Cardiac ventricle fibroblast (primary cell): ENCODE data around the gene DYTN. TPM values are rescaled to one million over a fixed set of nuclear protein-coding genes. Genes with fewer than 3 reads are reported as not detected.

Source experiments
- total RNA-seq: library from RNA; depleted of rRNA; stranded (reverse); fragments of >200 nt; gene quantifications from 2 replicates; pipeline ENCODE4 v1.2.3, GENCODE V29; 2015

DYTN gene, protein sequence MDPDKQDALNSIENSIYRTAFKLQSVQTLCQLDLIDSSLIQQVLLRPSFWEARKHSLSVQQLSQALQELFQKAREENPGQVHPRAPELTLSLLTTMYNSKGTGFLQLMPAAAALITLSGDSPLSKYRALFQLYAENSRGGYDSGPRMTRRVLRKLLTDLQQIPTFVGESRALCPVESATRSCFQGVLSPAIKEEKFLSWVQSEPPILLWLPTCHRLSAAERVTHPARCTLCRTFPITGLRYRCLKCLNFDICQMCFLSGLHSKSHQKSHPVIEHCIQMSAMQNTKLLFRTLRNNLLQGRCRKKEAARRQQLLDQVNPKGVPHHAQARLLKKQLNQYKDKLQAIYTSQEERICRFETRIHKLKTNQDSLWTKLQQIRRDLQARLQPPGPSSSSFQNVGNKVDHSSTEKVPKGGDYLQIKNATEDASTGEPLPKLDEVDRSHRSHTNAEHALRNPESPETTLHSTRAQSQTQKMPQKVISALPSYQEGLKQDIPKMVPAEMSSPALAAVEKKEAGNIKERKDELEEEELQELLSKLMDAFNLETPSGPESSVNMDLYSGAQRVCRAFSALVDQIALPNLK
- total RNA-seq, result not detected in 2 replicates

GRCh38 chr2:206718296-206718695 lies at the start of gene DYTN:
Gene DYTN (minus strand): TSS chr2:206718396. CDS start chr2:206718279, 117 bp downstream.

DNA sequence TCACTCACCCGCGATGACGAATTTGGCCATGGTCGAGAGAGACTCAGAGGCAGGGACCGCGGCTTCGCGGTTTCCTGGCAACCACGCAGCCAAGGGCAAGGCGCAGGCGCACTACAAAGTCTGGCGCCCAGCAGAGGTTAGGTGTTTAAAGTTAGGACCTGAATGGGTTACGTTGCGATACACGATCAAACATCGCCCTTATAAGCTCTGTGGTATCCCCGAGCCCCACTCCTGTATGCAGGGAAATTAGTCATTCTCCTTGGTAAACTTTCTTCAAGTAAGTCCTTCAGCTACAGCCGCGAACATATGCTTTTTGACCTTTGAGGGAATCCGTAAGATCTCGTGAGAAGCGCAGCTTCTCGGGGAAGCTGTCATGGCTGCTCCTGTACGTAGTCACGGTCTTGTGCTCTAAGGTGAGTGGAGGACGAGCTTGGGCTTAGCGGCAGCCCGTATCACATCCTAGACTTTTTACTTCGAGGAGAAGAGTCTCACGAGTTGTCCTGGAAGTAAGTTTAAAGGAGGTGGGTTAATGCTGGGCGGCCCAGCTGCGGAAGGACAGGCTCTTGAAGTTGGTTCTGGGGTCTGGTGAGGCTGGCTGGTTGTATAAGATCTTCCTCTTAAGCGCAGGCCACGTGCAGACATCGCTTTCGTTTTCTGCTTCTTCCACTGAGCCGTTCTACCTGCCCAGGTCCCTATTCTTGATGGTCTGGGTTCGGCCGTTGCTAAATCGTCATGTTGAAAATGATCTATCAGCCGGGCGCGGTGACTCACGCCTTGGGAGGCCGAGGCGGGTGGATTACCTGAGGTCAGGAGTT lies 47.3 kb upstream of the DYTN start, which contains the start of the genes FASTKD2 and MDH1B:
TSS of gene FASTKD2 (plus strand) at position 365 of the 815 bp plus-strand sequence. CDS start 1,088 bp downstream, outside the sequence.
TSS of gene MDH1B (minus strand) at position 87 of the 815 bp plus-strand sequence. CDS start at position 30, 57 bp downstream.

DNA sequence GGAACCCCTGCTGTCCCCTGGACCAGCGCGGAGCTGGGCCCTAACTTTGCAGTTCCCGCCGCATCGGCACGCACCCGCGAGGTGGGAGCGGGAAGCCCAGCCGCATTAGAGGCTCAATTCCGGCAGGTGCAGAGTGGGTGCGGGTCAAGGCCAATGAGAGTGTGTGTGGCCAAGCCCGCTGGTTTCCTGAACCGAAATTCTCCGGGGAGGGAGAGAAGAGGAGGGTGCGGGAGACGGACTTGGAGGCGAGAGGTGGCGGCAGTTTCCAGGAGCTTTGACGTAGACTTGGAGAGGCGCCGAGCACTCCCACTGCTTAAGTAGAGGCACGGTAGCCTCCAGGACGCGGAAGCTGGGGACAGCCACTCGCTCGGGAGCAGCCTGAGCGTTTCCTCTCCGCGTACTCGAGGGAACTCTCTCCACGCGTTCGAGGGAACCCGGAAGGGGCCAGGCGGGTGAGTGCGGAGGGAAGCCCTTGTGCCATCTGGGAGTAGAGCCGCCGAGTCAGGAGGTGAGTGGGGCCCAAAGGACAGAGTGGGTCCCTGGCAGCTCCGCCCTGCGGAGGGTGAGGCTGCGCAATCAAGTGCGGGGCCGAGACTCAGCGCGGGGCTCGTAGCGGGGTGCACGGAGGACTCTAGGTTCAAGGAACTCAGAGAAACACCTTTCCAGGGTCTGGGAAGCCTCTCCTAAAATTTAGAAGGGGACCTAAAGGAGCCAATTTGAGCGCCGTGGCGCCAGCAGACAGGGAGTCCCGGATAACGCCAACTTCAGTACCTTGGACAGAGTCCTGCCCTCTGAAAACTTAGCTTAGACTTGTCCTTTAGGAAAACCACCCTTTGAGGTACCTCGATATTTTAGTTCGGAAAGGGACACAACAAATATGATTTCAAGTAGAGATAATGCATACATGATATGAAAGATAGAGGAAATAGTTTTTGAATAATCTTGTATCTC lies 75.8 kb downstream of the DYTN start, which contains the start of gene FAM237A:
TSS of gene FAM237A (plus strand) at position 413 of the 951 bp plus-strand sequence. CDS start 1,750 bp downstream, outside the sequence.

Other genes starting within 250 kb of the DYTN start
- gene FAM237A, start 75.9 kb downstream of the DYTN start, total RNA-seq, result not detected in 2 replicates
- 0.64 and 0.75 TPM in 2 replicates for gene MDH1B, start 46.9 kb upstream of the DYTN start, total RNA-seq
- 14.7 and 21.5 TPM in 2 replicates for gene FASTKD2, start 47.2 kb upstream of the DYTN start, total RNA-seq
- gene CPO, start 221.1 kb upstream of the DYTN start, total RNA-seq, result not detected in 2 replicates